Naive B cell (primary cell): ENCODE measurements around the gene PNMA6F. TPM values are rescaled to one million over a fixed set of nuclear protein-coding genes. Genes with fewer than 3 reads are reported as not detected.
"Not testable (repeated sequence)": the region's sequence is repeated elsewhere in the genome, so short reads cannot be mapped to it uniquely, and the experiment has no call there.

Experiments
- ATAC-seq, 2 donors: fragments of 150-1000 bp; cut with Tn5 transposase; 2 replicates each; pipeline ENCODE4 v1.10.0; 2021; ENCODE audit warnings: low read depth in 2 of 2, mild to moderate bottlenecking in 2 of 2, moderate library complexity in 2 of 2
- DNase-seq: peaks from one replicate; pipeline ENCODE4 v3.0.0; 2022
- H3K27ac Mint-ChIP-seq, 6 donors: one replicate each; pipeline ENCODE4 v1.8.0; 2020 to 2022; ENCODE audit warnings: mild to moderate bottlenecking in 6 of 6, mixed read lengths in 6 of 6, moderate library complexity in 5 of 6, inconsistent platforms in 2 of 6
- H3K27me3 Mint-ChIP-seq, 3 donors: one replicate each; pipeline ENCODE4 v1.8.0; 2021 to 2022; ENCODE audit warnings: mixed read lengths in 3 of 3, mild to moderate bottlenecking in 1 of 3
- H3K36me3 Mint-ChIP-seq, 2 donors: one replicate each; pipeline ENCODE4 v1.8.0; 2020 to 2022; ENCODE audit warnings: mixed read lengths in 2 of 2, inconsistent platforms in 1 of 2, mild to moderate bottlenecking in 1 of 2
- H3K4me1 Mint-ChIP-seq, 3 donors: one replicate each; pipeline ENCODE4 v1.8.0; 2020 to 2022; ENCODE audit warnings: mixed read lengths in 3 of 3, inconsistent platforms in 1 of 3, mild to moderate bottlenecking in 1 of 3, moderate library complexity in 1 of 3
- H3K4me3 Mint-ChIP-seq, 8 donors: one replicate each; pipeline ENCODE4 v1.8.0; 2020 to 2022; ENCODE audit warnings: mild to moderate bottlenecking in 8 of 8, mixed read lengths in 8 of 8, moderate library complexity in 8 of 8, inconsistent platforms in 2 of 8
- H3K9me3 Mint-ChIP-seq, 7 donors: one replicate each; pipeline ENCODE4 v1.8.0; 2020 to 2022; ENCODE audit warnings: mixed read lengths in 7 of 7, mild to moderate bottlenecking in 5 of 7, inconsistent platforms in 2 of 7, moderate library complexity in 1 of 7
- polyA plus RNA-seq, 6 donors: library from polyadenylated mRNA; unstranded; fragments of 300-500 nt; fragmentation: Illumina TruSeq; gene quantifications; one replicate each; pipeline ENCODE4 v1.2.3, GENCODE V29; 2021; ENCODE audit warnings: low read depth in 6 of 6

The PNMA6F gene
- polyA plus RNA-seq, 6 donors from 2014 or later: not detected

DNA sequence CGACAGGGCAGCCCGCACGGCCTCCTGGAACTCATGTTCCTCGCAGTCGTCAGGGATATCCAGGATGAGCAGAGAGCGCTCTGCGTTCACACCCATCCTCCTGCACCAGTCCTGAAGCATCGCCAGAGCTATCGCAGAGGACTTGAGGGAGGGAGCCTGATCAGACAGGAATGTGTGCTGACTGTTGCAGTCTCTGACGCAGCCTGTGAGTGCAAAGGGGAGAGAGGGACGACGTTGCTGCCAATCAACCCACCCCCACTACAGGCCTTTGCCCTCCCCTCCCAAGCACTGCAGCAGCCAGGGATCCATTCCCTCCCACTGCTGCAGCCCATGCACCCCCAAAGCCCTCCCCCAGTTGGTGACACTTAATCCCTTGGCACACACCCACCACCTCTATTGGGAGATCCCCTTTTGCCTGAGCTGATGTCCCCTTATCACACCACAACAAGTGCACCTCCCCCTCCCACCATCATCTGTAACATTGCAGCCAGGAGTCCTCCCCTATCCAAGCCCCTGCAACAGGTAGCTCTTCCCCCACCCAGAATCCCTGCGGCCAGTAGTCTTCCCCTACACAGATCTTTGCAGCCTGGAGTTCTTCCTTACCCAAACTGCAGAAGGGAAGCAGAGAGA, 897 bp downstream of the PNMA6F start:
- ATAC-seq (no peak), DNase-seq (no peak)
- H3K27ac Mint-ChIP-seq: no peak overlapping the region
- no peaks in the 10 kb centered on the region for H3K36me3 Mint-ChIP-seq
- H3K27me3 Mint-ChIP-seq: peaks cover 8 to 34% (median 23%) of the 10 kb centered on the region in 3 donors
- H3K4me1 Mint-ChIP-seq: no peaks in the 10 kb centered on the region
- H3K9me3 Mint-ChIP-seq: peaks cover 0 to 10% (median 3%) of the 10 kb centered on the region in 7 donors
- no peak overlapping the region for H3K4me3 Mint-ChIP-seq

DNA sequence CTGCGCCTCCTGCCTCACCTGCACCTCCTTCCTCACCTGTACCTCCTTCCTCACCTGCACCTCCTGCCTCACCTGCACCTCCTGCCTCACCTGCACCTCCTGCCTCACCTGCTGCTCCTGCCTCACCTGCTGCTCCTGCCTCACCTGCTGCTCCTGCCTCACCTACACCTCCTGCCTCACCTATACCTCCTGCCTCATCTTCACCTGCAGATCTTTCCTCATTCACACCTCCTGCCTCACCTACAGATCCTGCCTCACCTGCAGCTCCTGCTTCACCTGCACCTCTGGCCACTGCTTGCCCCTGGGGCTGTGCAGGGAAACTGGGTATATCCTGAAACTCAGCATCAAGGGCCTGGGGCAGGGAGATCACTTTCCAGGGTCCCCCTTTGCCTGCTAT, 1.5 kb downstream of the PNMA6F start:
- Mint-ChIP-seq H3K4me3 (peak overlapping the region in 1 of 8 donors; percentile 66), H3K27me3 (peaks cover 8 to 27% (median 23%) of the 10 kb centered on the region in 3 donors), H3K27ac (peak overlapping the region in 1 of 6 donors; percentile 37)
- H3K9me3 Mint-ChIP-seq, DNase-seq, H3K4me1 Mint-ChIP-seq, H3K36me3 Mint-ChIP-seq, ATAC-seq: not testable (repeated sequence)

DNA sequence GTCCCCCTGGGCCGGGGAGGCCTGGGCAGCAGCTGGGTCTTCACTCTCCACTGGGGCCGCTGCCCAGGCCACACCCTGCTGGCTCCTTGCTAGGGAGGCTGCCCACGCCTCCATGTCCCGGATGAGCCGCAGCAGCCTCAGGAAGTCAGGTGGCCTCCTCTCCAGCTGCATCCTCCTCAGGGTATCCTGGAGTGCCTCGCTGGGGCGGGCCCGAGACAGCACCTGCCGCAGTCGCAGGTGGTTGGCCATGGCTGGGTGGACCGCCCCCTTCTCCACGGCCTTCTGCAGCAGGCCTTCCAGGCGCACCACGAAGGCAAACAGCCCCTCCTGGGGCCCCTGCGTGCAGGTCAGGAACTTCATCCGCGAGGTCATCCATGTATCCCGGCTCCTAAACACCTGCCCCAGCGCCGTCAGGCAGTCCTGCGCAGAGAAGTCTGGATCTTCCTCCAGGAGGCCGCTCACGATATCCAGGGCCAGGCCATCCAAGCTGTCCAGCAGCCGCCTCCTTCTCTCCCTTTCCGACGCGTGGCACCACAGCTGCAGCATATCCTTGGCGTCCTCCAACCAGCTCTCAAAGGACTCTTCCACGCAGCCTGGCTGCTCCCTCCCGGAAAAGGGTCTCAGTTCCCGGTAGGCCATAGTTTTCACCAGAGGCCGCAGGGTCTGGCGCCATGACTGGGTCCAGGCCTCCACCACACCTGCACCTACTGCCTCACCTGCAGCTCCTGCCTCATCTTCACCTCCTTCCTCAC, 2.1 kb downstream of the PNMA6F start:
- DNase-seq: no peak
- Mint-ChIP-seq H3K27me3 (peaks cover 5 to 23% (median 22%) of the 10 kb centered on the region in 3 donors), H3K27ac (peak overlapping the region in 1 of 6 donors; percentile 37), H3K4me3 (peak overlapping the region in 1 of 8 donors; percentile 66), H3K4me1 (no peaks in the 10 kb centered on the region), H3K9me3 (peaks cover 0 to 5% (median 0%) of the 10 kb centered on the region in 7 donors), H3K36me3 (no peaks in the 10 kb centered on the region)
- ATAC-seq: no peak

DNA sequence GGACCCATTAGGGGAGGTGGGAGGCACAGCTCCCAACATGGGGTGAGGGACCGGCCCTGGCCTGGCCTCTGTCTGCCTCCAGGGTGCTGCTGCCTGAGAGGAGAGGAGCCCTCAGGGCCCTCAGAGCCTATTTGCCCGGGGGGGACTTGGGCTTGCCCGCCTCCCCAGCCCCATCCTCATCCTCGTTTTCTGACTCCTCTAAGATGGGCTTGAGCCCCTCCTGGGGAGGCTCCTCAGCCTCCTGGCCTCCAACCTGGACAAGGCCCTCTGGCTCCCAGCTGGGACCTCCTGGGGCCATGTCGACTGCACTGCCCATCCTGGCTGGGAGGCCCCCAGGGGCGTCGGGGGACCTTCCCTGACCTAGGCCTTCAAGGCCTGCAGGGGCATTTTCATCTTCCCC, 2.8 kb downstream of the PNMA6F start:
- Mint-ChIP-seq H3K4me1 (no peaks in the 10 kb centered on the region), H3K27me3 (peaks cover 0 to 23% (median 15%) of the 10 kb centered on the region in 3 donors), H3K9me3 (peaks cover 0 to 5% (median 0%) of the 10 kb centered on the region in 7 donors), H3K27ac (no peak overlapping the region), H3K4me3 (no peak overlapping the region), H3K36me3 (no peaks in the 10 kb centered on the region)
- DNase-seq (no peak), ATAC-seq (no peak)

DNA sequence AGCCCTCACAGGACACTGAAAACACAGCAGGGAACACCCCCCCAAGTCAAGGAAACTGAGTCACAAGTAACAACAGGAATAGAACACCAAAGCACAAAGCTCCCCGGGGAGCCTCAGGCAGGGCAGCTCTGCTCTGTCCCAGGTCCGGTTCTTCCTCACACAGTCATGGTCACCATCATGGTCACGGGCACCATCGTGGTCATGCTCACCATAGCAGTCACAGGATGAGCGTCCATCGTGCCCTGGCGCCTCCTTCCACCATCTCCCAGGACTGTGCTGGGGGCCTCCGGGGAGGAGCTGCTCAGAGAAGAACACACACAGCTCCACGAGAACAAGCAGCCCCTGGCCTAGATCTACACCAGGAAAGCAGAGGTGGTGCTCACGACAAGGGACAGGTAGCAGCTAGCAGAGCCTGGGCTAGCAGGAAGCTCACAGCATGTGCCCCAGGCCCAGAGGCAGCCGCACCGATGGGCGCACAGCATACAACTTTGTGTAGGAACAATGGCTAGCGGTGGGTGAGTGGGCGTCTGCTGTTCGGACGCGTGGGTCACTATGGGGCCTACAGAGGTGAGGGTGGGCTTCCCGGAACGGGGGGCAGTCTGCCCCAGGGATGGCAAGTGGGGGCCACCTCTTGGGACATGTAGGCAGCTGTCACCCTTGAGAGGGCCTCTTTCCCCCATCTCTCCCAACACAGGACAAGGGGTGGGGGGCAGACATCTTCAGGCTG, 3.4 kb downstream of the PNMA6F start:
- Mint-ChIP-seq H3K27me3 (peaks cover 0 to 23% (median 14%) of the 10 kb centered on the region in 3 donors), H3K36me3 (no peaks in the 10 kb centered on the region), H3K4me1 (no peaks in the 10 kb centered on the region), H3K27ac (no peak overlapping the region), H3K9me3 (peaks cover 0 to 2% (median 0%) of the 10 kb centered on the region in 7 donors), H3K4me3 (peak overlapping the region in 1 of 8 donors; percentile 18)
- no peak for DNase-seq
- no peak for ATAC-seq

DNA sequence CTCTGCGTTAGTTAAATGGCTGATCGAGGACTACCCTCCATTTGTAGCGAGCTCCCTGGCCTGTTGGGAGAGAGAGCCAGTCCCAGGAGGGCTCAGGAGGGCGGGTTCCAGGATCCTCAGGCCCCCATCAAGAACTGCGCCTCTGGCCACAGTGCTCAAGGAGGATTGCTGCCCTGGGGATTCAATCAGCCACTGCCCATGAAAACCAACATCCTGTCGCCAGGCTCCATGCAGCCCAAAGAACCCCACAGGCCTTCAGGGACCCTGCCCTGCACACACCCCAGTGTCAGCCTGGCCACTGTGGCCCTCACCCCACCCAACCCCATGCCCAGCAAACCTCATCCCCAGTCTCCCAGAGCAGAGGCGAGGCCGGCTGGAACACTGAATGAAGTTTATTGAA, 4.3 kb downstream of the PNMA6F start:
- DNase-seq: no peak
- ATAC-seq: no peak
- Mint-ChIP-seq H3K4me1 (no peaks in the 10 kb centered on the region), H3K27ac (no peak overlapping the region), H3K36me3 (no peaks in the 10 kb centered on the region), H3K9me3 (no peaks in the 10 kb centered on the region), H3K4me3 (no peak overlapping the region), H3K27me3 (peaks cover 0 to 23% (median 14%) of the 10 kb centered on the region in 3 donors)

DNA sequence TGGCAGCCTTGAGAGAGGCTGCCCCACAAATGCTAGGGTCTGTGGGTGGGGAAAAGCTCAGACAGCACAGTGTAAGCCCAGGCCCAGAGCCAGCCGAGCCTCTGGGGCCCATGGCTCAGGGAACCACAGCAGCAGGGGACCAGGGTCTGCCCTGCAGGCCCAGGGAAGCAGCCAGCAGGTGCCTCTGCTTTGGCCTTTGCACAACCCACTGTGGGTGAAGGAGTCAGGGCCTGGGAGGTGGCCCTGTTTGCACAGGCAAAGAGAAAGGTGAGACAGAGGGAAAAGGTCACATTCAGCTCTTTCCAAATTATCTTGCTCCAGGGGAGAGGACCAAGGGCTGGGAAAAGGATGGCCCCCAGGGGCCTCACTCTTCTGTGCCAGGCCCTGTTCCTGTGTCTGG, 8.7 kb downstream of the PNMA6F start:
- Mint-ChIP-seq H3K36me3 (no peaks in the 10 kb centered on the region), H3K9me3 (no peaks in the 10 kb centered on the region), H3K4me3 (no peak overlapping the region), H3K27me3 (peaks cover 0 to 8% (median 0%) of the 10 kb centered on the region in 3 donors), H3K27ac (no peak overlapping the region), H3K4me1 (no peaks in the 10 kb centered on the region)
- DNase-seq (no peak), ATAC-seq (no peak)

DNA sequence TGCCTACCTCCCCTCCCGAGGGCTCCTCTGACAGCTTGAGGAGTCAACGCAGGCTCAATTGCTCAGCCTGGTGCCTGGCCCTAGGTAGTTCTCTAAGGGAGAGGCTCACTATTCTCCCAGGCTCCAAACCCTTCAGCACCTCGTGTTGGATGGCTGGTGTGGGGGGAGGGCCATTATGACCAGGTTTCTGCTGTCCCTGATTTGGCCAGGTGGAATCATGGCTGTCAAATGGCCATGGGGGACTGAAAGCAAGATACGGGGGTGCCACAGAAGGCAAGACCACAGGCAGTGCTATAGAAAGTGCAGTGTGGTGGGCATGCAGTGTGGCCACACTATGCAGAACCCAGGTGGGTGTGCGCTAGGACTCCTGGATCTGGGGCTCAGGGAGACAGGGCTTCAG, 9.5 kb downstream of the PNMA6F start:
- ATAC-seq: no peak
- H3K4me1 Mint-ChIP-seq: no peaks in the 10 kb centered on the region
- DNase-seq: no peak
- H3K27ac Mint-ChIP-seq: no peak overlapping the region
- no peaks in the 10 kb centered on the region for H3K36me3 Mint-ChIP-seq
- H3K9me3 Mint-ChIP-seq: no peaks in the 10 kb centered on the region
- H3K27me3 Mint-ChIP-seq: peaks cover 0 to 8% (median 0%) of the 10 kb centered on the region in 3 donors
- no peak overlapping the region for H3K4me3 Mint-ChIP-seq

DNA sequence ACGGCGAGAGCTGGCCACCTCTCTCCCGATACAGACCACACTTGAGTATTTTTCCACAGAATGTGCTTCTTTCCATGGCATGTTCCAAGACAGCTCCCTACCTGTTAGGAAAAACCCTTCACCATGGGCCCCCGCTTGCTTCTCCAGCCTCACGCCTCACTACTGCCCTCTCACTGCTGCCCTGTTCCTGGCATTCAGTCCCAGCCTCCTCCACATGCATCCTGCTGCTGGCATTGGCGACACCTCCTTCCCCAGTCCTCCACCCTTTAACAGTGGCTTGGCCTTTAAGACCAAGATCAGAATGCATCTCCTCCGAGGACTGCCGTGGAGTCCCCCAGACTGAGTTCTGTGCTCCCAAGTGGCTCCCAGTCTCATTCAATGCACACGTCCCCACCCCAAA, 10.7 kb downstream of the PNMA6F start:
- H3K4me1 Mint-ChIP-seq: no peaks in the 10 kb centered on the region
- no peaks in the 10 kb centered on the region for H3K9me3 Mint-ChIP-seq
- ATAC-seq (no peak), DNase-seq (no peak)
- H3K27me3 Mint-ChIP-seq: peaks cover 3 to 13% (median 4%) of the 10 kb centered on the region in 3 donors
- H3K27ac Mint-ChIP-seq: no peak overlapping the region
- H3K4me3 Mint-ChIP-seq: no peak overlapping the region
- no peaks in the 10 kb centered on the region for H3K36me3 Mint-ChIP-seq

DNA sequence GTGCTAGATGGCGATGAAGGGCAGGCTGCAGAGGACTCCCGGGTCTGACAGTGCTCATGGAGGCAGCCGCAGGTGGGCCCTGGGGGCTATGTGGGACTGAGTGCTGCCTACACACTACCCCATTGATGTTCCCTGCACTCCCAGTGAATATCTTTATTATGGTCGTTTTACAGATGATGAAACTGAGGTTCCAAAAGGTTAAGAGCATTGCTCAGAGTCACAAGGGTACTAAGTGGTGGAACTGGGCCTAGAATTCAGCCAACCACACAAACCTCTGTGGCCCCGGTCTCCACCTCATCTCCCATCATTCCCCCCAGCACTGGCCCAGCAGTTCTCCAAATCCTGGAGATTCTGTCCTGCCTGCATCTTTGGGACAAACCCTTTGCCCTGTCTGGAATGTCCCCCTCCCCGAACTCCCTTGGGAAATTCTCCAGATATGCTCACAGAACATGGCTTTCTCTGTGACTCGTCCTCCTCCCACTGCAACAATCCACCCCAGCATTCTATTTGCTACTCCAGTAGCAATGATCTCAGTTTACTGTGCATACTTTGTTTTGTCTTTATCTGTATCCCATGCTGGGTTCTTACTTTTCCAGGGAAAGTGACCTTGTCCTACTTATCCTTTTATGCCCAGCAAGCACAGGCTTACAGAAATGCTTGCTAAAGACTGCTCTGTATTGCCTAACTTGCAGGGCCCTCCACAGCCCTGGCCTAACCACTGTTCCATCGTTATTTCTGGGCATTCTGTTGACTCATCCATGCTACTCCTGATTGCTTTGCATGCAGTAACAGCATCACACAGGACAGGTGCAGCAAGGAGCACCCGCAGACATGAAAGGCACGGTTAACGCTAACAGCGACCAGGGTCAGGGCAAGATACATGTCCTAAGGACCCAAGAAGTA, 14.0 kb downstream of the PNMA6F start:
- Mint-ChIP-seq H3K4me3 (peak overlapping the region in 1 of 8 donors; percentile 42), H3K36me3 (no peaks in the 10 kb centered on the region), H3K27me3 (peaks cover 12 to 44% (median 34%) of the 10 kb centered on the region in 3 donors), H3K4me1 (peaks cover 0 to 2% (median 0%) of the 10 kb centered on the region in 3 donors), H3K27ac (no peak overlapping the region), H3K9me3 (peaks cover 0 to 3% (median 0%) of the 10 kb centered on the region in 7 donors)
- ATAC-seq (no peak), DNase-seq (no peak)

DNA sequence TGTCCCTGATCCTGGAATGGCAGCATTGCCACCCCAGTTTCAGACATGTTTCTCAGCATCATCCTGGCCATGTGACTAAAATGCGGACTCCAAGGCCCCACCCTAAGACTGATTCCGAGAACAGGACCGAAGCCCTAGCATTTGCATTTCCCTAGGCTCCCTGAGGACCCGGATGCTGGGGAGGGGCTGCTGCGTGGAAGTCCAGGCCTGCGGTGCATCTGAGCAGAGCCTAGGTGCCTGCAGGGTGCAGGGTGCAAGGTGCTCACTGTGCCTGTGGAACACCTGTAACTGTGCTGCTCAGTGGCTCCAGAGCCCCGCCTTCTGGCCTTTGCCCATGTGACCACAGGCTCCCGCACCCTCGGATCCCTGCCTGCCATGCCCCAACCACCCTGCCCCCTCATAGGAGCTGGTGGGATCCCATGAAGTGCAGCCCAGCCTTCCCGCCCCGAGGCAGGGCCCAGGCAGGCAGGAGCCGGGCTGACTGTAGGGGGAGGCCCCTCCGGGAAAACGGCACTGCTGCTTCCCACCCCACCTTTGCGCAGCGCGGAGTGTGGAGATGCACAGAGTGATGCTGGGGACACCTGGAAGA, 14.9 kb downstream of the PNMA6F start:
- Mint-ChIP-seq H3K4me1 (peaks cover 0 to 2% (median 0%) of the 10 kb centered on the region in 3 donors), H3K27ac (no peak overlapping the region)
- no peak for ATAC-seq

DNA sequence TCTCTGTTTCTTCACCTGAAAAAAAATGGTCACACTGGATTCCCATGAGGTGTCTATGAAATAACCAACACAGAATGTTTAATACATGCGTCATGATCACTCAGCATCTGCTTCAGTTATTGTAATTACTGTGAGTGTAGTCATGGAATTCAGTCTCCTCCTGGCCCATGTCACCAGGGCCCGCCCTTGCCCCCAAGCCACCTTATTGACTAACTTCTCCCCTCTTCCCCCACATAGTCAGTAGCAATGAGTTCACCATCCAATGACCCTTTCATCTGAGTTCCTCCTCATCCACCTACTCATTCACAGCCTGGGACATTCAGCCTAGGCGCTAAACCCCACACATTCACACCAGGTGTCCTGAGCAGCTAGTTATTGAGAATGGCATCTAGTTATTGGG, 15.6 kb downstream of the PNMA6F start:
- Mint-ChIP-seq H3K27me3 (peaks cover 12 to 44% (median 34%) of the 10 kb centered on the region in 3 donors), H3K27ac (no peak overlapping the region), H3K4me1 (peaks cover 0 to 2% (median 0%) of the 10 kb centered on the region in 3 donors), H3K36me3 (no peaks in the 10 kb centered on the region), H3K4me3 (no peak overlapping the region), H3K9me3 (peaks cover 0 to 3% (median 0%) of the 10 kb centered on the region in 7 donors)
- no peak for ATAC-seq
- no peak for DNase-seq

More for the DNA sequence above, 14.9 kb downstream of the PNMA6F start:
- DNase-seq: no peak
- Mint-ChIP-seq H3K27me3 (peaks cover 12 to 44% (median 34%) of the 10 kb centered on the region in 3 donors), H3K4me3 (no peak overlapping the region), H3K9me3 (peaks cover 0 to 3% (median 0%) of the 10 kb centered on the region in 7 donors), H3K36me3 (no peaks in the 10 kb centered on the region)
